ENCODE results near the gene CDR2L.
A peak's percentile ranks its signal among the peaks of the same experiment; 100 is the strongest.
"Not testable (repeated sequence)": the region's sequence is repeated elsewhere in the genome, so short reads cannot be mapped to it uniquely, and the experiment has no call there.

Gene CDR2L

DNA sequence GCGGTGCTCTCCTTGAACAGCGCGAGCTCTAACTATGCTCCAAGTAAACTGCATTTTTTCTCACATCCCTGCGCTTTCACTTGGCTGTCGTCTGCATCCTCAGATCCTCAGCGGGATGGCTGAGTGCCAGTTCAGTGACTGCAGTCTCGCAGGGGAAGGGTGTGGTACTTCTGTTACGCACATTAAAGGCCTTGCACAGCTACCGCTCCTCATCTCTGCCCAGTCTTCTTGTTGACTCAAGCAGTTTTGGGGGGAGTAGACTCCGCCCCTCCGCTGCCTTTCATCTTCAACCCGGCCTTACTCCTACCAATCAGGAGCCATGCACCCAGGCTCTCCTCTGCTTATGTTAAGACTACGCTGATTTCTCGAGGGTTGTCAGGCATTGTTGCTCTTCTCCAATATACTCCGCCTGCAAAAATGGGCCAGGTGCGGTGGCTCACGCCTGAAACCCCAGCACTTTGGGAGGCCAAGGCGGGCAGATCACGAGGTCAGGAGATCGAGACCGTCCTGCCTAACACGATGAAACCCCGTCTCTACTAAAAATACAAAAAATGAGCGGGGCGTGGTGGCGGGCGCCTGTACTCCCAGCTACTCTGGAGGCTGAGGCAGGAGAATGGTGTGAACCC, 49.3 kb downstream of the CDR2L start:
- peak; percentile 39 to 63 for DNase-seq (ENCODE audit: low read depth in 1 of 2, low spot score in 1 of 2)

DNA sequence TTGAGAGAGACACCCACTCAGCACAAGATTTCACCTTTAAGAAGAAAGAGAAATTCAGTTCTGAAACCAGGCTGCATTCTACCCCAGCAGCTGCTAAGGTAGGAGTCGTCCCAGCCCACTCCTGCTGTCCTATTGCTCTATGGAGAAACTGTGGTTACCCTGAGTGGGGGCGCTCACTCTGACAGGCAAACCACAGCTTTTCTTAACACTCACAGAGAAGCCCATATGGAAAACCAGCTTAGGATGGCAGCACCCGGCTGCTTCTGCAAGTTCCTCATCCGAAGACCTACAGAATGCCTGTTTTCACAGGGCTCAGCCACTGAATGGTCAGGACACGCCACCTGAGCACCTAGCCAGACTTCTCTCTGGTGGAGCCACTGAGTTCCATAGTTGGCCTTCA, 51.8 kb downstream of the CDR2L start:
- no peak for DNase-seq (ENCODE audit: low read depth in 1 of 2, low spot score in 1 of 2)

DNA sequence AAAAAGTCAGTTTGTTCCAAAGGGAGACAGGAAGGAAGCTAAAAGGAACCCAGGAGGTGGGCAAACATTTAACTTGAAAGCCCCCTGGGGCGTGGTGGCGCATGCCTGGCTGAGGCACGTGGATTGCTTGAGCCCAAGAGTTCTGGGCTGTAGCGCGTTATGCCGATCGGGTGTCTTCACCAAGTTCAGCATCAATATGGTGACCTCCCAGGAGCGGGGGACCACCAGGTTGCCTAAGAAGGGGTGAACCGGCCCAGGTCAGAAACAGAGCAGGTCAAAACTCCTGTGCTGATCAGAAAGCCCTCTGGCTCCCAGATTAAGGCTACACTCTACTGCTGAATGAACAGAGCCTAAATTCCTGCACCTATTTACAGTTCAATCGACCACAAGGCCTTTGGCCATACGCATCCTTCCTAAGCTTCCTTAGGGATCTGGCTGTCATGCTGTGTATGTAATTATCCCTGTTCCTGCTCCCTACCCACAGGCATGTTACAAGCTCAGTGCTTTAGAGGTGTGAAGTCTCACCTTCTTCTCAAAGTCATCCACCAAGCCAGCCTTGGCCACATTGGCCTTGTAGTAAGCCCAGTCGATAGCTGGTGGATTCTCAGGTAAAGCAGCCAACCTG, 54.3 kb downstream of the CDR2L start:
- DNase-seq (ENCODE audit: low read depth in 1 of 2, low spot score in 1 of 2), result no peak

DNA sequence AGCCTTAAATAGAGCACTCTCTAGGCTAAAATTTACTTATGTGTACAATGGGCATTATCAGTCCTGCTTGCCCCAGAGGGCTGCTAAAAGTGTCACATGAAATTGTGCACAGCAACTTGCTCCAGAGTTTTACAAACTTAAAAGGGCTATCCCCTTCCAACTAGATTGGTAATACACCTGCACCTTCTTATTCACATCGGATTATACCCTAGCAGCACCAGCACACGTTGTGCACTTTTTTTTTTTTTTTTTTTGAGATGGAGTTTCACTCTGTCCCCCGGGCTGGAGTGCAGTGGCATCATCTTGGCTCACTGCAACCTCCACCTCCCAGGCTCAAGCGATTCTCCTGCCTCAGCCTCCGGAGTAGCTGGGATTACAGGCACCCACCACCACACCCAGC, 56.4 kb downstream of the CDR2L start:
- DNase-seq (ENCODE audit: low read depth in 1 of 2, low spot score in 1 of 2), result not testable (repeated sequence)

DNA sequence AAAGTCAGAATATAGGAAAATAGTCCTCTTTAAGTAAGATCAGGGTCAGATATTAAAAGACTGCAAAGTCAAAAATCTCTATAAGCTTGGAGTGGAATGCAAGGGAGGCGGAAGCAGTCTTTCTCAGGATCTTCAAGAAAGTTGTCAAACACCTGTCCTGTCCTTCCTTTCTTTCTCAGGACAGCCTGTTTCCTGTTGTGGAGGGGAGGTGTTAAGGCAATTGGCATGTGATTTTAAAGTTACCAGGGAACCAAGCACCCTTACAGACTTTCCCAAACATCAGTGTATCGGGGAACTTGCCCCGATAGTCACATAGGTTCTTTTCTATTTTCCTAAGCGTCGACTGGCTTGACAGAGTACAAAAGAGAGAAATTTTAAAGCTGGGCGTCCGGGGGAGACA, 57.3 kb downstream of the CDR2L start:
- DNase-seq (ENCODE audit: low read depth in 1 of 2, low spot score in 1 of 2), result no peak

DNA sequence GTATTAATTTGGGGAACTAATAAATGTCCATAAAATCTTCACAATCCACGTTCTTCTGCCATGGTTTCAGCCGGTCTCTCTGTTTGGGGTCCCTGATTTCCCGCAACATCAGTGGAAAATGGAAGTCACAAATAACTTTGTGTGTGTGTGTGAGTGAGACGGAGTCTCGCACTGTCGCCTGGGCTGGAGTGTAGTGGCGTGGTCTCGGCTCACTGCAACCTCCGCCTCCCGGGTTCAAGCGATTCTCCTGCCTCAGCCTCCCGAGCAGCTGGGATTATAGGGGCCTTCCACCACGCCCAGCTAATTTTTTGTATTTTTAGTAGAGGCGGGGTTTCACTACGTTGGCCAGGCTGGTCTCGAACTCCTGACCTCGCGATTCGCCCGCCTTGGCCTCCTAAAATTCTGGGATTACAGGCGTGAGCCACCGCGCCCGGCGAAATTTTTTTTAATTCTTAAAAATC, 58.5 kb downstream of the CDR2L start:
- DNase-seq (ENCODE audit: low read depth in 1 of 2, low spot score in 1 of 2), result not testable (repeated sequence)

DNA sequence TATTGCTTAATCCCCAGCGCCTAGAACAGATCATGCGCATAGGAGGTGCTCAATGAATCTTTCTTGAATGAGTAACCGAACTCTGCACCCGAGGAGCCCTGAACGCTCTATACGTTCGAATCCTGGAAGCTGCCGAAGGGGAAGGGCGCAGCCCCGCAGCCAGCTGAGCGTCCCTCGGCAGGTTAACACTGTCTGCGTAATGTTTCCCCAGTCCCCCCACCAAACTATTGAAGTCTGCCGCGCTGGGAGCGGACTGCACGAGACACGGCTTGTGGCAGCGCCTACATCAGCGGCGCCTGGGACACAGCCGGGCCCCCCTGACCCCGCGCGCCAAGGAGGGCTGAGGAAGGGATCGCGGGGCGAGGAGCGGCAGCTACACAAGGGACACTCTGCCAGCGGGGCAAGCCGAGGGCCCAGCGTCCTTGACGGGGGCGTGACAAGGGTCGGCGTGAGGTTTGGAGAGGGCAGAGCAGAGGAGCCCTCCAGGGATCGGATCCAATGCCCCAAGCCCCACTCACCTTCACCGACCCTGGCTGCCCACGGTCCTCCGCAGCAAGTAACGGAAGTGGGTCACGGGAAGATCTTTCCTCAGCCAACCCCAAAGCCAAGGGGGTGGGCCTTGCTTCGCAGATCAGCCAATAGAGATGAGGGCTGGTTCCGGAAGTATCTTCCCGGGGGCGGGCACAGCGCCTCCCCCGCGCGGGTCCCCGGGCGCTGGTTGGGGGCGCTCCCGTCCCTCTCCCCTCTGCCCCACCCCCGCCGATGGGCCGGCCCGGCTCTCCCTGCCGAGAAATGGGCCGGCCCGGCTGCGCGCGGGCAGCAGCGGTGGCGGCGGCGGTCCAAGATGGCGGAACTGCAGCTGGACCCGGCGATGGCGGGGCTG, 59.2 kb downstream of the CDR2L start, which contains the start of the genes ATP5PD and KCTD2:
TSS of gene ATP5PD (minus strand) at position 563 of the 883 bp plus-strand sequence. CDS start 4,319 bp downstream, outside the sequence.
TSS of gene KCTD2 (plus strand) at position 819 of the 883 bp plus-strand sequence. CDS start at position 845, 26 bp downstream.
- DNase-seq (ENCODE audit: low read depth in 1 of 2, low spot score in 1 of 2), result peak; percentile 84 to 93

DNA sequence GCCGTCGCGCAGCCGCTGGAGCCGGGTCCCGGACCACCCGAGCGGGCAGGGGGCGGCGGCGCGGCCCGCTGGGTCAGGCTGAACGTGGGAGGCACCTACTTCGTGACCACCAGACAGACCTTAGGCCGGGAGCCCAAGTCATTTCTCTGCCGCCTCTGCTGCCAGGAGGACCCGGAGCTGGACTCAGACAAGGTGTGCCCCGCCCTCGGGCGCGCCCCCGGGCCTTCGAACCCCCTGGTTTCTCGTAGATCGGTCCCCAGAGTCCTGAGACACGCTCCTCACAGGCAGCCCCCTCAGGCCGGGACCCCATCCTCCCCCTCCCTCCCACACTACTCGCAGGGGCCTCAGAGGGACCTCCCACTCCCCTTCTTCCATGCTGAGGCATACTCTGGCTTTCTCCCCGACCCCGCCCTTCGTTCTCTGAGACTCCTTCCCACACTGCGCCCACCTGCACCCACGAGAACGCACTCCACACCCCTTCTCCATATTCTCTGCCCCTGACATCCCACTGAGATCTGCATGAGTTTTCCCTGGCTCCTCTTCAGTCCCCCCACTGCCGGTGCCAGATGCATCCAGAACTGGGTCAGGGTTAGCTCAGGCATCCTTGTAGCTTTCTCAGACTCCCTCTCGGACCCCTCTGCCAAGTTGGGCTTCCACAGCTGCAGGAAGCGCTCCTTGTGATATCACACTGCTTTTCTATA, 60.1 kb downstream of the CDR2L start:
- DNase-seq (ENCODE audit: low read depth in 1 of 2, low spot score in 1 of 2), result no peak

DNA sequence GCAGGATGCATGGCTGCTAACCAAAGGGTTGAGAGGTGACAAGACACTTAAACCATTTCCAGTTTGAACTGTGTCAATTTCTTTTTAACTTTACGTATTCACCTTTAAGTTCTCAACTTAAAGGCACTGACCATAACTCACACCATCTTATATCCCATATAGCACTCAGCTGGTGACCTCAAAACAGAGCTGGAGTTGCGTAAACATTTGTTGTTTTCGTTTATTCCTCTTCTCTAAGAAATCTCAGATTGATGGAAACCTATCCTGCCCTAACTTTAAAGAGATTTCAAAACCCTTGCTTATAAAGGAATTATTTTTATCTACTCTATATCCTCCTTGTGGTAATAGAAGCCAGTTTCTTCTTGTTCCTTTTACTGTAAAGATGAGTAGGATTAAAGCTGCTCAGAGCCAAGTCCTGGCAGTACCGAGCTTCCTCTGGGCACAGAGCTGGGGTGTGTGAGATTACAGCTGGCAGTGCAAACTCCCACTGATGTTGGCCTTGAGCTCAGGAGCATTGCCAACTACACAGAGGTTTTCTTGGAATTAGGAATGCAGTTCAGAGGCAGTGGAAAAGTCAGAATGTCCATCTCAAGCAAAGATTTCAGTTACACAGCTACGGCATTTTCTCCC, 60.9 kb downstream of the CDR2L start:
- no peak for DNase-seq (ENCODE audit: low read depth in 1 of 2, low spot score in 1 of 2)

DNA sequence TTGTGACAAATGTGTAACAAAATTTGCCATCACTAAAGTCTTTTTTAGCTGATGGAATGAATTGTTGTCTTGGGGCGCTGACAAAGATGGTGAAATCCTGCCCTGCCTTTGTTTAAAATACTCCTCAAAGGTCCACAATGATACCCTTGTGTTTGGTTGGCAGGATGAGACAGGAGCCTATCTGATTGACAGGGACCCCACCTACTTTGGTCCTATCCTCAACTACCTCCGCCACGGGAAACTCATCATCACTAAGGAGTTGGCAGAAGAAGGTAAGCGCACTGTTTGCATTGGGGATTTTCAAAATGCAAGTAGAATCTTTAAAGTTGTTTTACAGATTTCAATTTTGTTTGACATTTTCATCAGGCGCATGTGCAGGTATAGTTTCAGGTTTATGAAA, 61.6 kb downstream of the CDR2L start:
- no peak for DNase-seq (ENCODE audit: low read depth in 1 of 2, low spot score in 1 of 2)

DNA sequence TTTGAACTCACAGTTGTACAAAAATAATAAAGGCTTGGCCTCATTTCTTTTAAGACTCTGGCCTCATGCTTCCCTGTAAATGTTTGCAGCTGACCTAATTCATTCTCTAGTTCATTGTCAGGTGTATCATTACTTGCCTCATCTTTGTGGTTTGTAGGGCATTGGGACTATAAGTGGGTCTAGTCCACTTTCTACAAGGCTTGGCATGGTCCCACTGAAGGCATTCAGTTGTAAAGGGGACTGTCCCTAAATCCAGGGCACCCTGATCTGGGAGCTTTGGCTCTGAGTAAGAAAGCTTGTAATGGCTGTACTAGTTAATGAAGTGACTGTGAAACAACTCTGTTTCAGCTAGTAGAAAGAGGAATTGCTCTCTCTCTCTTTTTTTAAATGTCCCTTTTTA, 62.3 kb downstream of the CDR2L start:
- DNase-seq (ENCODE audit: low read depth in 1 of 2, low spot score in 1 of 2), result no peak

DNA sequence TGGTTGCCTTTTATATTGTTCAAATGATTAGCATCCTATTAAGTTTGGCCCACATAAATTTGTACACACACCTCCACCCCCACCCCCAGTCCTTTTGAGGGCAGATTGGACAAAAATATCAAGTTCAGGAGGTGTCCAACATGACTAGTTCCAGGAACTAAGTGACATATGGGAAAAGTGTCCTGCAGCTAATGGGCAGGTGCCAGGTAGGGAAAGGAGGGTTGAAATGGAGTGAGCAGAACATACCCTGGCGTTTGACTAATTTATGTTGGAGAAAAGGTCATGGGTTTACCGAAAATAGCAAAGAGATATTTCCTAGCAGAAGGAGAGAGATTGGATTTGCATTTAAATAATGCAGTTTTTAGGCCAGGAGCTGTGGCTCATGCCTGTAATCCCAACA, 64.5 kb downstream of the CDR2L start:
- DNase-seq (ENCODE audit: low read depth in 1 of 2, low spot score in 1 of 2), result no peak

Data from activated CD4-positive, alpha-beta T cell treated with anti-CD3 and anti-CD28 coated beads, Interleukin-2, amount 50 U/mL, for 24 hours (primary cell).